ENCODE results near the gene FCER2. TPM values are rescaled to one million over a fixed set of nuclear protein-coding genes. Genes with fewer than 3 reads are reported as not detected.

The FCER2 gene
- total RNA-seq, 1 donor from 2014 or later, result not detected

GRCh38 chr19:7738023-7738422 is 36.1 kb upstream of the FCER2 start:
- Mint-ChIP-seq H3K36me3 (ENCODE audit: unreplicated experiment) (no peaks in the 10 kb centered on the region), H3K4me3 (ENCODE audit: unreplicated experiment) (no peak overlapping the region), H3K27ac (ENCODE audit: unreplicated experiment) (no peak overlapping the region), H3K4me1 (ENCODE audit: unreplicated experiment) (no peaks in the 10 kb centered on the region), H3K27me3 (ENCODE audit: unreplicated experiment) (peaks cover 28% of the 10 kb centered on the region), H3K9me3 (ENCODE audit: unreplicated experiment) (no peaks in the 10 kb centered on the region)
- TF ChIP-seq CTCF (IDR thresholded peaks at IDR 0.05), result no peak
- DNase-seq (ENCODE audit: extremely low spot score, unreplicated experiment), result no peak

- no peak for TF ChIP-seq CTCF (IDR thresholded peaks at IDR 0.05)
- no peak for DNase-seq (ENCODE audit: extremely low spot score, unreplicated experiment)
- Mint-ChIP-seq H3K27me3 (ENCODE audit: unreplicated experiment) (peaks cover 26% of the 10 kb centered on the region), H3K9me3 (ENCODE audit: unreplicated experiment) (no peaks in the 10 kb centered on the region), H3K36me3 (ENCODE audit: unreplicated experiment) (no peaks in the 10 kb centered on the region), H3K4me3 (ENCODE audit: unreplicated experiment) (no peak overlapping the region), H3K27ac (ENCODE audit: unreplicated experiment) (no peak overlapping the region), H3K4me1 (ENCODE audit: unreplicated experiment) (no peaks in the 10 kb centered on the region)
Measured at GRCh38 chr19:7737215-7737614, 35.3 kb upstream of the FCER2 start.

- H3K36me3 Mint-ChIP-seq (ENCODE audit: unreplicated experiment), result no peaks in the 10 kb centered on the region
- no peak overlapping the region for H3K4me3 Mint-ChIP-seq (ENCODE audit: unreplicated experiment)
- no peak for TF ChIP-seq CTCF (IDR thresholded peaks at IDR 0.05)
- H3K4me1 Mint-ChIP-seq (ENCODE audit: unreplicated experiment), result no peaks in the 10 kb centered on the region
- H3K9me3 Mint-ChIP-seq (ENCODE audit: unreplicated experiment), result no peaks in the 10 kb centered on the region
- H3K27me3 Mint-ChIP-seq (ENCODE audit: unreplicated experiment), result peaks cover 29% of the 10 kb centered on the region
- DNase-seq (ENCODE audit: extremely low spot score, unreplicated experiment), result no peak
- no peak overlapping the region for H3K27ac Mint-ChIP-seq (ENCODE audit: unreplicated experiment)
Measured at GRCh38 chr19:7736148-7736547, 34.2 kb upstream of the FCER2 start.

- H3K4me1 Mint-ChIP-seq (ENCODE audit: unreplicated experiment), result no peaks in the 10 kb centered on the region
- H3K27ac Mint-ChIP-seq (ENCODE audit: unreplicated experiment), result no peak overlapping the region
- no peaks in the 10 kb centered on the region for H3K9me3 Mint-ChIP-seq (ENCODE audit: unreplicated experiment)
- no peak for TF ChIP-seq CTCF (IDR thresholded peaks at IDR 0.05)
- peaks cover 25% of the 10 kb centered on the region for H3K27me3 Mint-ChIP-seq (ENCODE audit: unreplicated experiment)
- H3K4me3 Mint-ChIP-seq (ENCODE audit: unreplicated experiment), result no peak overlapping the region
- DNase-seq (ENCODE audit: extremely low spot score, unreplicated experiment), result no peak
- H3K36me3 Mint-ChIP-seq (ENCODE audit: unreplicated experiment), result no peaks in the 10 kb centered on the region
Measured at GRCh38 chr19:7734220-7735203, 32.6 kb upstream of the FCER2 start.

- Mint-ChIP-seq H3K4me1 (ENCODE audit: unreplicated experiment) (no peaks in the 10 kb centered on the region), H3K27ac (ENCODE audit: unreplicated experiment) (no peak overlapping the region), H3K36me3 (ENCODE audit: unreplicated experiment) (no peaks in the 10 kb centered on the region), H3K9me3 (ENCODE audit: unreplicated experiment) (no peaks in the 10 kb centered on the region), H3K27me3 (ENCODE audit: unreplicated experiment) (peaks cover 36% of the 10 kb centered on the region), H3K4me3 (ENCODE audit: unreplicated experiment) (no peak overlapping the region)
- no peak for TF ChIP-seq CTCF (IDR thresholded peaks at IDR 0.05)
- DNase-seq (ENCODE audit: extremely low spot score, unreplicated experiment), result no peak
Measured at GRCh38 chr19:7733376-7733775, 31.4 kb upstream of the FCER2 start.

All from osteocyte (in vitro differentiated cells).